ENCODE data around the gene OPCML. TPM values are rescaled to one million over a fixed set of nuclear protein-coding genes. Genes with fewer than 3 reads are reported as not detected.

Gene OPCML
- total RNA-seq, 1 experiment from 2014 or later: not detected

DNA sequence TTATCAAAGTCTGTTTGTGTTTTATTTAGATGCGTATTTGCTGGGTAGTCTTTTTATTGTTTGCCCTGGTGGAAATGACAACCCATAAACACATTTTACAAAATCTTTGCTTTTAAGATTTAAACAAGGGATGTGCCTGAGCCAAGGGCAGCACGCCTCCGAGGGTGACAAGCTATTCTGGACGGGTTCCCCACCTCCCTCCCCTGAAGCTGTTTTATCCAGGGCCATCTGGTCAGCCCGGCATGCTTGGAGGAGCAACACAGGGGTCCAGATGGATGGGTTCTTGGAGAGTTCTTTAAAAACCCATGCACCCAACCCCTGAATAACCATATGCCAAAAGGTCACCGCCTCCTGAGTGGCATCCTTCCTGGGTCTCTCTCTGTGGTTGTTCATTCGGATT, 408.9 kb downstream of the OPCML start:
- ATAC-seq (no peak), DNase-seq (no peak)
- ChIA-PET POLR2A (ENCODE audit: unreplicated experiment) (no interaction called here), CTCF (no interaction called here)
- TF ChIP-seq, protein P1, sequence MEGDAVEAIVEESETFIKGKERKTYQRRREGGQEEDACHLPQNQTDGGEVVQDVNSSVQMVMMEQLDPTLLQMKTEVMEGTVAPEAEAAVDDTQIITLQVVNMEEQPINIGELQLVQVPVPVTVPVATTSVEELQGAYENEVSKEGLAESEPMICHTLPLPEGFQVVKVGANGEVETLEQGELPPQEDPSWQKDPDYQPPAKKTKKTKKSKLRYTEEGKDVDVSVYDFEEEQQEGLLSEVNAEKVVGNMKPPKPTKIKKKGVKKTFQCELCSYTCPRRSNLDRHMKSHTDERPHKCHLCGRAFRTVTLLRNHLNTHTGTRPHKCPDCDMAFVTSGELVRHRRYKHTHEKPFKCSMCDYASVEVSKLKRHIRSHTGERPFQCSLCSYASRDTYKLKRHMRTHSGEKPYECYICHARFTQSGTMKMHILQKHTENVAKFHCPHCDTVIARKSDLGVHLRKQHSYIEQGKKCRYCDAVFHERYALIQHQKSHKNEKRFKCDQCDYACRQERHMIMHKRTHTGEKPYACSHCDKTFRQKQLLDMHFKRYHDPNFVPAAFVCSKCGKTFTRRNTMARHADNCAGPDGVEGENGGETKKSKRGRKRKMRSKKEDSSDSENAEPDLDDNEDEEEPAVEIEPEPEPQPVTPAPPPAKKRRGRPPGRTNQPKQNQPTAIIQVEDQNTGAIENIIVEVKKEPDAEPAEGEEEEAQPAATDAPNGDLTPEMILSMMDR (conservative IDR thresholded peaks at IDR 0.05; ENCODE audit: low read depth, low read length): no peak
- TF ChIP-seq EZH2phosphoT487 (IDR thresholded peaks at IDR 0.05; ENCODE audit: borderline replicate concordance, low read length): no peak
- TF ChIP-seq EZH2 (IDR thresholded peaks at IDR 0.05; ENCODE audit: low read length, unreplicated experiment): no peak
- intact Hi-C loops (cut with micrococcal nuclease): no loop called here
- H3K27me3 ChIP-seq (ENCODE audit: low read length): no peaks in the 10 kb centered on the region
- no peaks in the 10 kb centered on the region for H3K36me3 ChIP-seq (ENCODE audit: low read depth, low read length)
- H3K9ac ChIP-seq (ENCODE audit: low read length): no peak overlapping the region
- H3K79me2 ChIP-seq (ENCODE audit: low read length): no peaks in the 10 kb centered on the region
- H3F3A ChIP-seq (ENCODE audit: low read length, unreplicated experiment): no peaks in the 10 kb centered on the region
- no peak overlapping the region for H2AFZ ChIP-seq (ENCODE audit: low read length)
- H3K27ac ChIP-seq (ENCODE audit: low read length): no peak overlapping the region
- no peaks in the 10 kb centered on the region for H3K4me1 ChIP-seq (ENCODE audit: insufficient read depth, low read length)
- no peaks in the 10 kb centered on the region for H4K20me1 ChIP-seq (ENCODE audit: low read length)
- no TSS peak for BruUV-seq (replicated peaks)
- H3K9me3 ChIP-seq (ENCODE audit: low read length): 0 out of 2 replicates have a peak, but pooled peaks cover 5% of the 10 kb centered on the region
- H3K4me3 ChIP-seq (ENCODE audit: low read length): no peak overlapping the region
- no peaks in the 10 kb centered on the region for H3K9me2 ChIP-seq (replicated peaks; ENCODE audit: low read length)
- no peak overlapping the region for H3K4me2 ChIP-seq (ENCODE audit: low read length)

DNA sequence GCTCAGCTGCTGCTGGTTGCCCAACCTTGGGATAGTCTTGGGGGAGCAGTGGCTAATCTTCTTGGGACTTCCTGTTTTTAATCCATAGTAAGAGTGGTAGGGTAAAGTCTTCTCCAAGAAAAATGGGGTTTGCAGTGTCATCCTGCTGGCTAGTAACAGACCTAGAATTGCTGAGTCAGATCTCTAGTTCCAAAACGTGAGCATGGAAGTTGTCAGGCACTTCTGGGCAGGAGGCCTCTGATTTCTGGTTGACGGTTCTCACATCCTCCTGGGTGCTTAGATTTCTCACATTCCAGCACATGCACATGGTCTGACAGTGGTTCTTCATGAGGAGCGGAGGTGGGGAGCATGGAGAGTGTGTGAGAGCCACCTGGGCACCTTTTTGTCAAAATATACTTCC, 410.0 kb downstream of the OPCML start:
- H3K4me3 ChIP-seq (ENCODE audit: low read length): no peak overlapping the region
- H2AFZ ChIP-seq (ENCODE audit: low read length): no peak overlapping the region
- H3F3A ChIP-seq (ENCODE audit: low read length, unreplicated experiment): no peaks in the 10 kb centered on the region
- no peak for DNase-seq
- intact Hi-C loops (cut with micrococcal nuclease): no loop called here
- 0 out of 2 replicates have a peak, but pooled peaks cover 5% of the 10 kb centered on the region for H3K9me3 ChIP-seq (ENCODE audit: low read length)
- POLR2A ChIA-PET (ENCODE audit: unreplicated experiment): no interaction called here
- H3K27ac ChIP-seq (ENCODE audit: low read length): no peak overlapping the region
- H3K4me2 ChIP-seq (ENCODE audit: low read length): no peak overlapping the region
- CTCF ChIA-PET: no interaction called here
- H3K9me2 ChIP-seq (replicated peaks; ENCODE audit: low read length): no peaks in the 10 kb centered on the region
- H3K27me3 ChIP-seq (ENCODE audit: low read length): no peaks in the 10 kb centered on the region
- no peaks in the 10 kb centered on the region for H4K20me1 ChIP-seq (ENCODE audit: low read length)
- no TSS peak for BruUV-seq (replicated peaks)
- no peaks in the 10 kb centered on the region for H3K4me1 ChIP-seq (ENCODE audit: insufficient read depth, low read length)
- TF ChIP-seq EZH2 (IDR thresholded peaks at IDR 0.05; ENCODE audit: low read length, unreplicated experiment) (no peak), EZH2phosphoT487 (IDR thresholded peaks at IDR 0.05; ENCODE audit: borderline replicate concordance, low read length) (no peak)
- TF ChIP-seq, protein P1 (conservative IDR thresholded peaks at IDR 0.05; ENCODE audit: low read depth, low read length): no peak
- H3K79me2 ChIP-seq (ENCODE audit: low read length): no peaks in the 10 kb centered on the region
- ATAC-seq: no peak
- H3K36me3 ChIP-seq (ENCODE audit: low read depth, low read length): no peaks in the 10 kb centered on the region
- H3K9ac ChIP-seq (ENCODE audit: low read length): no peak overlapping the region

DNA sequence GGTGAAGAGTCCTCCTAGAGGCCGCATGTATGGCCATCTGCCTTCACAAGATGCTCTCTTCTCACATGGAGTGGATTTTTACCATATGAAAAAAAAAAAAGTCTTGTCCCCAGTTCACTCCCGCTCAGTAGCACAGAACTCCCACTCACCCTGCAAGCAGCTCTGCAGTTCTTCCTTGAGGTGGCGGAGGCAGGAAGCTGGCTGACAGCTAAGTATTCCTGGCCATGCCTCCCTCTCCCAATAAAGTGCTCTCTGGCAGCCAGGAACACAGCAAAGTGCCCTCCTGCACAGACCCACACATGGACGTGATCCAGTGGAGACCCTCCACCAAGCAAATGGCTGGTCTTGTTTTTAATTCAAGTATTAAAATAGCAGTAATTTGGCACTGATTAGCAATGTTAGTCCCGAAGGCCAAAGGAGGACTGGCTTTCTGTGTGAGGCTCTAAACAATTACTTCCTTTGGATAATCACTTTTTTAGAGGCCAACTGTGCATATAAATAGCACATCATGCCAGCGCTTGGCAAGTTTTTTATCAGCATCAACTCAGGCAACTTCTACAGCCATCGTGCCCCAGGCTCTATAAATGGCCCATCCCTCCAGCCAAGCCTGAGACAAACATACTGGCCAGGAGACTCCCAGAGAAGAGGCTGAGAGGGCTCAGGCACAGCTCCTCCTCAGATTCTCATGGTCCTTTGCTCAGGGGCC, 413.6 kb downstream of the OPCML start:
- intact Hi-C loops (cut with micrococcal nuclease): no loop called here
- DNase-seq: no peak
- no peaks in the 10 kb centered on the region for H3F3A ChIP-seq (ENCODE audit: low read length, unreplicated experiment)

More for the DNA sequence above, 413.6 kb downstream of the OPCML start:
- CTCF ChIA-PET: no interaction called here
- H3K27me3 ChIP-seq (ENCODE audit: low read length): no peaks in the 10 kb centered on the region
- POLR2A ChIA-PET (ENCODE audit: unreplicated experiment): no interaction called here
- H3K4me3 ChIP-seq (ENCODE audit: low read length): no peak overlapping the region
- H3K9me3 ChIP-seq (ENCODE audit: low read length): 0 out of 2 replicates have a peak, but pooled peaks cover 15% of the 10 kb centered on the region
- H2AFZ ChIP-seq (ENCODE audit: low read length): no peak overlapping the region
- H3K4me2 ChIP-seq (ENCODE audit: low read length): no peak overlapping the region
- no peaks in the 10 kb centered on the region for H4K20me1 ChIP-seq (ENCODE audit: low read length)
- H3K79me2 ChIP-seq (ENCODE audit: low read length): no peaks in the 10 kb centered on the region
- H3K27ac ChIP-seq (ENCODE audit: low read length): no peak overlapping the region
- no peaks in the 10 kb centered on the region for H3K4me1 ChIP-seq (ENCODE audit: insufficient read depth, low read length)
- no peaks in the 10 kb centered on the region for H3K36me3 ChIP-seq (ENCODE audit: low read depth, low read length)
- no peak for ATAC-seq
- TF ChIP-seq EZH2 (IDR thresholded peaks at IDR 0.05; ENCODE audit: low read length, unreplicated experiment): no peak
- TF ChIP-seq, protein P1 (conservative IDR thresholded peaks at IDR 0.05; ENCODE audit: low read depth, low read length): no peak
- TF ChIP-seq EZH2phosphoT487 (IDR thresholded peaks at IDR 0.05; ENCODE audit: borderline replicate concordance, low read length): no peak
- H3K9me2 ChIP-seq (replicated peaks; ENCODE audit: low read length): no peaks in the 10 kb centered on the region
- BruUV-seq (replicated peaks): no TSS peak
- no peak overlapping the region for H3K9ac ChIP-seq (ENCODE audit: low read length)

Data from PC-3 (cell line).